Measurements from ENCODE around the gene ATXN1.
"Not testable (repeated sequence)": the region's sequence is repeated elsewhere in the genome, so short reads cannot be mapped to it uniquely, and the experiment has no call there.

ATXN1 gene

GRCh38 chr6:16785496-16785895 is 24.2 kb upstream of the ATXN1 start:
- no peak for TF ChIP-seq CTCF (IDR thresholded peaks at IDR 0.05; ENCODE audit: low read depth, low read length, missing control alignments)
- in situ Hi-C loops (cut with HindIII; ENCODE audit: low pct_ligation_motif_present, low sequenced_read_pairs): no loop called here
- Histone ChIP-seq H3K27me3 (replicated peaks) (no peaks in the 10 kb centered on the region), H3K4me3 (ENCODE audit: low read depth, low read length) (no peak overlapping the region), H3K27ac (no peak overlapping the region), H3K36me3 (replicated peaks) (no peaks in the 10 kb centered on the region)
- DNase-seq: no peak

GRCh38 chr6:16784957-16785356 is 23.7 kb upstream of the ATXN1 start:
- H3K4me3 ChIP-seq (ENCODE audit: low read depth, low read length); H3K27ac ChIP-seq; in situ Hi-C loops (cut with HindIII; ENCODE audit: low pct_ligation_motif_present, low sequenced_read_pairs); H3K36me3 ChIP-seq (replicated peaks); H3K27me3 ChIP-seq (replicated peaks); DNase-seq: not testable (repeated sequence)

GRCh38 chr6:16783952-16784565 is 22.8 kb upstream of the ATXN1 start:
- H3K36me3 ChIP-seq (replicated peaks): no peaks in the 10 kb centered on the region
- no peak overlapping the region for H3K4me3 ChIP-seq (ENCODE audit: low read depth, low read length)
- DNase-seq: no peak
- H3K27ac ChIP-seq: no peak overlapping the region
- in situ Hi-C loops (cut with HindIII; ENCODE audit: low pct_ligation_motif_present, low sequenced_read_pairs): no loop called here
- no peaks in the 10 kb centered on the region for H3K27me3 ChIP-seq (replicated peaks)
- TF ChIP-seq CTCF (IDR thresholded peaks at IDR 0.05; ENCODE audit: low read depth, low read length, missing control alignments): no peak

GRCh38 chr6:16783509-16783908 is 22.2 kb upstream of the ATXN1 start:
- H3K4me3 ChIP-seq (ENCODE audit: low read depth, low read length): no peak overlapping the region
- no peaks in the 10 kb centered on the region for H3K36me3 ChIP-seq (replicated peaks)
- in situ Hi-C loops (cut with HindIII; ENCODE audit: low pct_ligation_motif_present, low sequenced_read_pairs): no loop called here
- TF ChIP-seq CTCF (IDR thresholded peaks at IDR 0.05; ENCODE audit: low read depth, low read length, missing control alignments): no peak
- no peaks in the 10 kb centered on the region for H3K27me3 ChIP-seq (replicated peaks)
- no peak overlapping the region for H3K27ac ChIP-seq
- no peak for DNase-seq

- TF ChIP-seq CTCF (IDR thresholded peaks at IDR 0.05; ENCODE audit: low read depth, low read length, missing control alignments): no peak
- in situ Hi-C loops (cut with HindIII; ENCODE audit: low pct_ligation_motif_present, low sequenced_read_pairs): no loop called here
Observed at GRCh38 chr6:16782278-16782677, 21.0 kb upstream of the ATXN1 start.

GRCh38 chr6:16781348-16782169 is 20.3 kb upstream of the ATXN1 start:
- DNase-seq: no peak
- H3K4me3 ChIP-seq (ENCODE audit: low read depth, low read length): no peak overlapping the region
- no peaks in the 10 kb centered on the region for H3K27me3 ChIP-seq (replicated peaks)
- no peaks in the 10 kb centered on the region for H3K36me3 ChIP-seq (replicated peaks)
- in situ Hi-C loops (cut with HindIII; ENCODE audit: low pct_ligation_motif_present, low sequenced_read_pairs): no loop called here
- no peak overlapping the region for H3K27ac ChIP-seq
- no peak for TF ChIP-seq CTCF (IDR thresholded peaks at IDR 0.05; ENCODE audit: low read depth, low read length, missing control alignments)

More at GRCh38 chr6:16782278-16782677, 21.0 kb upstream of the ATXN1 start:
- Histone ChIP-seq H3K27ac (no peak overlapping the region), H3K27me3 (replicated peaks) (no peaks in the 10 kb centered on the region), H3K36me3 (replicated peaks) (no peaks in the 10 kb centered on the region), H3K4me3 (ENCODE audit: low read depth, low read length) (no peak overlapping the region)
- DNase-seq: no peak

All from brain microvascular endothelial cell (primary cell).